SK-N-SH treated with all-trans-retinoic acid at 6 μM for 48 hours (cell line): ENCODE data around the gene HPS5.
"Not testable (repeated sequence)": the region's sequence is repeated elsewhere in the genome, so short reads cannot be mapped to it uniquely, and the experiment has no call there.

Experiments used
- ATAC-seq: fragments of 200-7000 bp; cut with Tn5 transposase; 3 replicates; pipeline ENCODE4 v1.9.1; 2020; ENCODE audit warnings: mild to moderate bottlenecking, moderate library complexity
- ARNTL ChIP-seq: fragments of 450-650 bp; formaldehyde crosslinking; IDR thresholded peaks from 2 replicates; pipeline ENCODE4 v1.5.0; 2020; ENCODE audit warnings: low read depth, mild to moderate bottlenecking, moderate library complexity, borderline replicate concordance
- BACH2 ChIP-seq: fragments of 250-450 bp; sonication (Bioruptor Pico); IDR thresholded peaks from 2 replicates; pipeline ENCODE4 v1.9.0; 2021; ENCODE audit warnings: mild to moderate bottlenecking, borderline replicate concordance
- CSDC2 ChIP-seq: fragments of 250-450 bp; sonication (Bioruptor Pico); IDR thresholded peaks from 2 replicates; pipeline ENCODE4 v1.5.0; 2020; ENCODE audit warnings: mild to moderate bottlenecking, moderate library complexity
- ESRRG ChIP-seq: fragments of 250-450 bp; sonication (Bioruptor Pico); IDR thresholded peaks from 2 replicates; pipeline ENCODE4 v1.6.1; 2021; ENCODE audit warnings: mild to moderate bottlenecking
- GLIS3 ChIP-seq: fragments of 250-450 bp; sonication (Bioruptor Pico); IDR thresholded peaks from 2 replicates; pipeline ENCODE4 v1.5.0; 2020; ENCODE audit warnings: mild to moderate bottlenecking, moderate library complexity
- ISL1 ChIP-seq: fragments of 250-450 bp; sonication (Bioruptor Pico); IDR thresholded peaks from 2 replicates; pipeline ENCODE4 v2.1.2; 2022; ENCODE audit warnings: mild to moderate bottlenecking, moderate library complexity
- OSR1 ChIP-seq: fragments of 250-450 bp; sonication (Bioruptor Pico); IDR thresholded peaks from 2 replicates; pipeline ENCODE4 v1.8.0; 2022; ENCODE audit warnings: moderate library complexity, mild to moderate bottlenecking, inconsistent platforms
- PPARA ChIP-seq: fragments of 250-450 bp; sonication (Bioruptor Pico); IDR thresholded peaks from 2 replicates; pipeline ENCODE4 v1.5.0; 2020; ENCODE audit warnings: mild to moderate bottlenecking, borderline replicate concordance
- SNAI2 ChIP-seq: fragments of 250-450 bp; sonication (Bioruptor Pico); IDR thresholded peaks from 2 replicates; pipeline ENCODE4 v1.5.0; 2020; ENCODE audit warnings: mild to moderate bottlenecking, moderate library complexity
- TCF4 ChIP-seq: fragments of 250-450 bp; sonication (Bioruptor Pico); IDR thresholded peaks from 2 replicates; pipeline ENCODE4 v1.8.0; 2021; ENCODE audit warnings: mild to moderate bottlenecking, moderate library complexity, borderline replicate concordance
- TOX ChIP-seq: fragments of 250-450 bp; sonication (Bioruptor Pico); IDR thresholded peaks from 2 replicates; pipeline ENCODE4 v1.8.0; 2021; ENCODE audit warnings: mild to moderate bottlenecking, moderate library complexity, borderline replicate concordance
- ZC3H10 ChIP-seq: fragments of 250-450 bp; sonication (Bioruptor Pico); IDR thresholded peaks from 2 replicates; pipeline ENCODE4 v1.5.1; 2021; ENCODE audit warnings: mild to moderate bottlenecking, moderate library complexity
- ZNF565 ChIP-seq: fragments of 450-650 bp; formaldehyde crosslinking; conservative IDR thresholded peaks from 2 replicates; pipeline ENCODE4 v1.5.0; 2020; ENCODE audit warnings: low read depth, mild to moderate bottlenecking, moderate library complexity
- ZNF70 ChIP-seq: fragments of 450-650 bp; formaldehyde crosslinking; IDR thresholded peaks from 2 replicates; pipeline ENCODE4 v1.5.0; 2020; ENCODE audit warnings: mild to moderate bottlenecking, moderate library complexity
- ZNF8 ChIP-seq: fragments of 450-650 bp; formaldehyde crosslinking; IDR thresholded peaks from 2 replicates; pipeline ENCODE4 v1.5.0; 2020; ENCODE audit warnings: mild to moderate bottlenecking, moderate library complexity
- TF ChIP-seq, protein P1 (sequence below): fragments of 250-450 bp; sonication (Bioruptor Pico); IDR thresholded peaks from 2 replicates; pipeline ENCODE4 v1.5.1; 2021; ENCODE audit warnings: mild to moderate bottlenecking, moderate library complexity
- TF ChIP-seq, protein P2 (sequence below): fragments of 250-450 bp; sonication (Bioruptor Pico); IDR thresholded peaks from 2 replicates; pipeline ENCODE4 v1.8.0; 2021; ENCODE audit warnings: low read depth, mild to moderate bottlenecking, moderate library complexity, borderline replicate concordance
- TF ChIP-seq, protein P3 (sequence below): fragments of 250-450 bp; sonication (Bioruptor Pico); IDR thresholded peaks from 2 replicates; pipeline ENCODE4 v1.5.1; 2020; ENCODE audit warnings: low read depth, mild to moderate bottlenecking, moderate library complexity
- TF ChIP-seq, protein P4 (sequence below): fragments of 250-450 bp; sonication (Bioruptor Pico); IDR thresholded peaks from 2 replicates; pipeline ENCODE4 v1.8.0; 2020; ENCODE audit warnings: mild to moderate bottlenecking, moderate library complexity, borderline replicate concordance
- TF ChIP-seq, protein P5 (sequence below): fragments of 250-450 bp; sonication (Bioruptor Pico); IDR thresholded peaks from 2 replicates; pipeline ENCODE4 v1.5.0; 2020; ENCODE audit warnings: mild to moderate bottlenecking, moderate library complexity

HPS5 gene

DNA sequence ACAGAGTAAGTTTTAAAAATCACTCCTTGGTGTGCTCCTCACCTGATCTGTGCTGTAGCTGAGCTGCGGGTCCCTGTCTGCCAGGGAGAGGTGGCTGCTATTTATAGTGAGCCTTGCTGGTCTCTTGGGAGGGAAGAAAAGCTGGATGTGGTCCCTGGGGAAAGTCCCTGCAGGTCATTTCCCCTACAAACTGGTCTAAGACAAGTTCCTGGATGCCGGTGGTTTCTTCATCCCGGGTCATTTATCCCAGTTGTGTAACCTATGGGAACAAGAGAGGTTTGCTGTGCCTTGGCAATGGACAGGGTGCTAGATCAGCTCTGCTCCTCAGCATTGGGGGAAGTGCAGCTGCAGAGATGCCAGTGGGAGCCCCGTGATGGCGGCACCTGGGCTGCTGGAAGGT lies 73.4 kb downstream of the HPS5 start, which contains the start of gene SAA2:
SAA2 (minus strand) TSS at position 108 of the 400 bp plus-strand sequence. CDS start 657 bp downstream, outside the sequence.
- TF ChIP-seq PPARA (CRISPR knock-in tag) (no peak), ZNF565 (CRISPR knock-in tag) (no peak), ZNF70 (no peak), ARNTL (CRISPR knock-in tag) (no peak), ESRRG (CRISPR knock-in tag) (no peak), TCF4 (CRISPR knock-in tag) (no peak), ZC3H10 (CRISPR knock-in tag) (no peak), SNAI2 (CRISPR knock-in tag) (no peak), TOX (CRISPR knock-in tag) (no peak)
- TF ChIP-seq, protein P1, sequence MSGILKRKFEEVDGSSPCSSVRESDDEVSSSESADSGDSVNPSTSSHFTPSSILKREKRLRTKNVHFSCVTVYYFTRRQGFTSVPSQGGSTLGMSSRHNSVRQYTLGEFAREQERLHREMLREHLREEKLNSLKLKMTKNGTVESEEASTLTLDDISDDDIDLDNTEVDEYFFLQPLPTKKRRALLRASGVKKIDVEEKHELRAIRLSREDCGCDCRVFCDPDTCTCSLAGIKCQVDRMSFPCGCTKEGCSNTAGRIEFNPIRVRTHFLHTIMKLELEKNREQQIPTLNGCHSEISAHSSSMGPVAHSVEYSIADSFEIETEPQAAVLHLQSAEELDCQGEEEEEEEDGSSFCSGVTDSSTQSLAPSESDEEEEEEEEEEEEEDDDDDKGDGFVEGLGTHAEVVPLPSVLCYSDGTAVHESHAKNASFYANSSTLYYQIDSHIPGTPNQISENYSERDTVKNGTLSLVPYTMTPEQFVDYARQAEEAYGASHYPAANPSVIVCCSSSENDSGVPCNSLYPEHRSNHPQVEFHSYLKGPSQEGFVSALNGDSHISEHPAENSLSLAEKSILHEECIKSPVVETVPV = no peak
- TF ChIP-seq, protein P2, sequence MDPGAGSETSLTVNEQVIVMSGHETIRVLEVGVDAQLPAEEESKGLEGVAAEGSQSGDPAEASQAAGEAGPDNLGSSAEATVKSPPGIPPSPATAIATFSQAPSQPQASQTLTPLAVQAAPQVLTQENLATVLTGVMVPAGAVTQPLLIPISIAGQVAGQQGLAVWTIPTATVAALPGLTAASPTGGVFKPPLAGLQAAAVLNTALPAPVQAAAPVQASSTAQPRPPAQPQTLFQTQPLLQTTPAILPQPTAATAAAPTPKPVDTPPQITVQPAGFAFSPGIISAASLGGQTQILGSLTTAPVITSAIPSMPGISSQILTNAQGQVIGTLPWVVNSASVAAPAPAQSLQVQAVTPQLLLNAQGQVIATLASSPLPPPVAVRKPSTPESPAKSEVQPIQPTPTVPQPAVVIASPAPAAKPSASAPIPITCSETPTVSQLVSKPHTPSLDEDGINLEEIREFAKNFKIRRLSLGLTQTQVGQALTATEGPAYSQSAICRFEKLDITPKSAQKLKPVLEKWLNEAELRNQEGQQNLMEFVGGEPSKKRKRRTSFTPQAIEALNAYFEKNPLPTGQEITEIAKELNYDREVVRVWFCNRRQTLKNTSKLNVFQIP (CRISPR knock-in tag) = no peak
- no peak for ATAC-seq

DNA sequence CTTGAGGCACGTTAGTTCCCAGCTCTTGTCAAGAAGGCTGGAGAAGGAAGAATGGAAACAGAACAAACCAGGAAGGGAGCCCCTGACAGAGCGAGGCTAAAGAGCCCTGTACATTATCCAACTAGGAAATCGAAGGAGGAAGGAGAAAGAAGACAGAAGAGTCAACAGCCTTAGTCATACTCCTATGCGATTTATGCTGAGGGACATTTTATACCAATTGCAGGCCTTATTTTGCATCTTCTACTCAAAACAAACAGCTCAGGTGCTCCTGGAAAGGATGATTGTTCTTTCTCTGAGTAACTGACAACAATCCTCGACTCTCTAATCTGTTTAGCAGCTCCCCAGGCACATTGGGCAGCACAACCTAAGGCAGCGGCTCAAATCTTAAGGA lies 74.8 kb downstream of the HPS5 start:
- ATAC-seq = not testable (repeated sequence)

DNA sequence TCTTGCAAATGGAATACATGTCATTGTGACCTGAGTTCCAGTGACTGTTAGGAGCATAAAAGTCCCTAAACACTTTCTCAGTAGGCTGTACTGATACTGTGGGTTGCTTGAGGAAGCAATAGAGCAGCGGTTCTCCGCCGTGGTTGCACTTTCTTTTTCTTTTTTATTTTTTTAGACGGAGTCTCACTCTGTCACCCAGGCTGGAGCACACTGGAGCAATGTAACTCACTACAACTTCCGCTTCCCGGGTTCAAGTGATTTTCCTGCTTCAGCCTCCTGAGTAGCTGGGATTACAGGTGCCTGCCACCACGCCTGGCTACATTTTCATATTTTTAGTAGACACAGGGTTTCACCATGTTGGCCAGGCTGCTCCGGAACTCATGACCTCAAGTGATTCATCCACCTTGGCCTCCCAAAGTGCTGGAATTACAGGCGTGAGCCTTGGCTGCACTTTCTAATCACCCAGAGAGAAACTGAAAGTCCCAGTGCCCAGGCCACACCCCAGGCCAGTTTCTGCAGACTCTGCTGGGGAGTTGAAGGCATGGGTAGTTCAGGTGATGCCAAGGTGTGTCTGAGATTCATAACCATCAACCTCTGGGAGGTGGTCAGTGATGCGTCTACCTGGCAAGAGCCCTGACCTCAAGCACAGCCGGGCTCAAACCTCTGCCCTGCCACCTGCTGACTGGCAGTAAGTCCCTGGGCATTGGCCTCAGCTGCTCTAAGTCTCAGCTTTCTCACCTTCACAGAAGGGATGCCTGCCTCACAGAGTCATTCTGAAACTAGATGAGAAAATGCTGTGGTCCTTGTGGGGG lies 75.4 kb downstream of the HPS5 start:
- not testable (repeated sequence) for ATAC-seq

DNA sequence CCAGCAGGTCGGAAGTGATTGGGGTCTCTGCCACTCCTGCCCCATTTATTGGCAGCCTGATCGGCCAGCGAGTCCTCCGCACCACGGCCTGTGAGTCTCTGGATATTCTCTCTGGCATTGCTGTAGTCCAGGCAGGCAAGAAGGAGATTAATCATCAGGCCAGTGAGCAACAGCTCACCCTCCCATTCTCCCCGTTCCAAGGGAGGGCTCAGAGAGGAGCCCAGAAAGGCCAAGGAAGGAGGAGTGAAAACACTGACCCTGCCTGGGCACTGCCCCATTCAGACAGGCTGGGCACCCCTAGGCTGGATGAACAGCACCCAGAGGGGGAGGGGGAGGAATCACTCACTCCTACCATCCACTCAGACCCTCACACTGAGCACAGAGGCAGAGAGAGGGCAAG lies 76.5 kb downstream of the HPS5 start:
- 0 out of 3 replicates have a peak, but pooled peaks have one; percentile 27 for ATAC-seq
- TF ChIP-seq, protein P3, sequence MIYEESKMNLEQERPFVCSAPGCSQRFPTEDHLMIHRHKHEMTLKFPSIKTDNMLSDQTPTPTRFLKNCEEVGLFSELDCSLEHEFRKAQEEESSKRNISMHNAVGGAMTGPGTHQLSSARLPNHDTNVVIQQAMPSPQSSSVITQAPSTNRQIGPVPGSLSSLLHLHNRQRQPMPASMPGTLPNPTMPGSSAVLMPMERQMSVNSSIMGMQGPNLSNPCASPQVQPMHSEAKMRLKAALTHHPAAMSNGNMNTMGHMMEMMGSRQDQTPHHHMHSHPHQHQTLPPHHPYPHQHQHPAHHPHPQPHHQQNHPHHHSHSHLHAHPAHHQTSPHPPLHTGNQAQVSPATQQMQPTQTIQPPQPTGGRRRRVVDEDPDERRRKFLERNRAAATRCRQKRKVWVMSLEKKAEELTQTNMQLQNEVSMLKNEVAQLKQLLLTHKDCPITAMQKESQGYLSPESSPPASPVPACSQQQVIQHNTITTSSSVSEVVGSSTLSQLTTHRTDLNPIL (CRISPR knock-in tag) = no peak
- TF ChIP-seq ZNF565 (CRISPR knock-in tag) = no peak
- TF ChIP-seq ISL1 = no peak
- no peak for TF ChIP-seq ZC3H10 (CRISPR knock-in tag)
- no peak for TF ChIP-seq ESRRG (CRISPR knock-in tag)
- TF ChIP-seq TOX (CRISPR knock-in tag) = no peak

DNA sequence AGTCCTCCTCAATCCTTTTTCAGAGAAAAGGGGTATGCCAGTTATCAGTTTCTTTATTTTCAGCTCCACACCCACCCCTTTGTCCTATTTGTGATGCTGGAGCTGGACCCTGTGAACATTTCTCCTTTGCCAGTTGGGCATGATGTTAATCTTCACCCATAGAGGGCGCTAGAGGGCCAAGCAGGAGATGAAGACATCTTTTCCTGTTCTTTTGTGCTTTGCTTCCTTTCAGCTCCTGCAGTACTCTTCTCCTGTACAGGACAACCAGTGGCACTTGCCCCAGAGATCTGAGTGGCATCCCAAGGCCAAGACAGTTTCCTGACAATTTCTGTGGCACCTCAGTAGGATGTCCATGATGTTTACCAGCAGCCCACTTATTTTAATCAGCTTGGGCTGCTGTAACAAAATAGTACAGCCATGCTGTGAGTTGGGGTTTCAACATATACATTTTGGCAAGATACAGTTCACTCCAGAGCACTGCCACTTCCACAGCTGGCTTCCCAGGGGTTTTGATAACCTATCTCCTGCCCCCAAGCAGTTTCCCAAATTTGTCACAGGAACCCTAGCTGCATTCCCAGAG lies 78.1 kb downstream of the HPS5 start:
- ATAC-seq = peak; percentile 89
- TF ChIP-seq, protein P2 (CRISPR knock-in tag) = no peak
- TF ChIP-seq ZNF8 (CRISPR knock-in tag) (no peak), GLIS3 (no peak), ZNF70 (no peak), ZNF565 (CRISPR knock-in tag) (no peak), ISL1 (no peak), BACH2 (CRISPR knock-in tag) (no peak), CSDC2 (CRISPR knock-in tag) (no peak), OSR1 (CRISPR knock-in tag) (no peak), TCF4 (CRISPR knock-in tag) (no peak)
- TF ChIP-seq, protein P4, sequence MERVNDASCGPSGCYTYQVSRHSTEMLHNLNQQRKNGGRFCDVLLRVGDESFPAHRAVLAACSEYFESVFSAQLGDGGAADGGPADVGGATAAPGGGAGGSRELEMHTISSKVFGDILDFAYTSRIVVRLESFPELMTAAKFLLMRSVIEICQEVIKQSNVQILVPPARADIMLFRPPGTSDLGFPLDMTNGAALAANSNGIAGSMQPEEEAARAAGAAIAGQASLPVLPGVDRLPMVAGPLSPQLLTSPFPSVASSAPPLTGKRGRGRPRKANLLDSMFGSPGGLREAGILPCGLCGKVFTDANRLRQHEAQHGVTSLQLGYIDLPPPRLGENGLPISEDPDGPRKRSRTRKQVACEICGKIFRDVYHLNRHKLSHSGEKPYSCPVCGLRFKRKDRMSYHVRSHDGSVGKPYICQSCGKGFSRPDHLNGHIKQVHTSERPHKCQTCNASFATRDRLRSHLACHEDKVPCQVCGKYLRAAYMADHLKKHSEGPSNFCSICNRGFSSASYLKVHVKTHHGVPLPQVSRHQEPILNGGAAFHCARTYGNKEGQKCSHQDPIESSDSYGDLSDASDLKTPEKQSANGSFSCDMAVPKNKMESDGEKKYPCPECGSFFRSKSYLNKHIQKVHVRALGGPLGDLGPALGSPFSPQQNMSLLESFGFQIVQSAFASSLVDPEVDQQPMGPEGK (CRISPR knock-in tag) = no peak
- TF ChIP-seq, protein P5, sequence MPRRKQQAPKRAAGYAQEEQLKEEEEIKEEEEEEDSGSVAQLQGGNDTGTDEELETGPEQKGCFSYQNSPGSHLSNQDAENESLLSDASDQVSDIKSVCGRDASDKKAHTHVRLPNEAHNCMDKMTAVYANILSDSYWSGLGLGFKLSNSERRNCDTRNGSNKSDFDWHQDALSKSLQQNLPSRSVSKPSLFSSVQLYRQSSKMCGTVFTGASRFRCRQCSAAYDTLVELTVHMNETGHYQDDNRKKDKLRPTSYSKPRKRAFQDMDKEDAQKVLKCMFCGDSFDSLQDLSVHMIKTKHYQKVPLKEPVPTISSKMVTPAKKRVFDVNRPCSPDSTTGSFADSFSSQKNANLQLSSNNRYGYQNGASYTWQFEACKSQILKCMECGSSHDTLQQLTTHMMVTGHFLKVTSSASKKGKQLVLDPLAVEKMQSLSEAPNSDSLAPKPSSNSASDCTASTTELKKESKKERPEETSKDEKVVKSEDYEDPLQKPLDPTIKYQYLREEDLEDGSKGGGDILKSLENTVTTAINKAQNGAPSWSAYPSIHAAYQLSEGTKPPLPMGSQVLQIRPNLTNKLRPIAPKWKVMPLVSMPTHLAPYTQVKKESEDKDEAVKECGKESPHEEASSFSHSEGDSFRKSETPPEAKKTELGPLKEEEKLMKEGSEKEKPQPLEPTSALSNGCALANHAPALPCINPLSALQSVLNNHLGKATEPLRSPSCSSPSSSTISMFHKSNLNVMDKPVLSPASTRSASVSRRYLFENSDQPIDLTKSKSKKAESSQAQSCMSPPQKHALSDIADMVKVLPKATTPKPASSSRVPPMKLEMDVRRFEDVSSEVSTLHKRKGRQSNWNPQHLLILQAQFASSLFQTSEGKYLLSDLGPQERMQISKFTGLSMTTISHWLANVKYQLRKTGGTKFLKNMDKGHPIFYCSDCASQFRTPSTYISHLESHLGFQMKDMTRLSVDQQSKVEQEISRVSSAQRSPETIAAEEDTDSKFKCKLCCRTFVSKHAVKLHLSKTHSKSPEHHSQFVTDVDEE (CRISPR knock-in tag) = no peak
